Mesenchymal stem cell (in vitro differentiated cells and primary cell): ENCODE measurements around the gene ABTB2.

Experiments used
- DNase-seq: peaks from one replicate; pipeline ENCODE4 v3.0.0-alpha.2; 2013
- H2AFZ ChIP-seq: one replicate; pipeline ENCODE4 v1.6.1; 2013; ENCODE audit warnings: low read depth, mild to moderate bottlenecking, control low read depth, inconsistent platforms, low read length, moderate library complexity
- H2AK5ac ChIP-seq: 2 replicates; pipeline ENCODE4 v1.6.1; 2013; ENCODE audit warnings: low read length, moderate library complexity, mild to moderate bottlenecking, inconsistent platforms; ENCODE audit not compliant: severe bottlenecking
- H2BK120ac ChIP-seq: one replicate; pipeline ENCODE4 v1.6.1; 2013; ENCODE audit warnings: low read depth, mild to moderate bottlenecking, inconsistent platforms, low read length, moderate library complexity
- H2BK12ac ChIP-seq, 2 experiments: one replicate each; pipeline ENCODE4 v1.6.1; 2013; ENCODE audit warnings: inconsistent platforms in 2 of 2, low read length in 2 of 2, mild to moderate bottlenecking in 2 of 2, moderate library complexity in 2 of 2, control low read depth in 1 of 2
- H2BK15ac ChIP-seq: one replicate; pipeline ENCODE4 v1.6.1; 2013; ENCODE audit warnings: mild to moderate bottlenecking, low read depth, inconsistent platforms; ENCODE audit not compliant: poor library complexity, severe bottlenecking
- H2BK5ac ChIP-seq: 2 replicates; pipeline ENCODE4 v1.6.1; 2013; ENCODE audit warnings: low read depth, mild to moderate bottlenecking, low read length, control low read depth, inconsistent platforms; ENCODE audit not compliant: poor library complexity, severe bottlenecking
- H3K14ac ChIP-seq, 2 experiments: one replicate each; pipeline ENCODE4 v1.6.1; 2013; ENCODE audit warnings: inconsistent platforms in 2 of 2, low read length in 2 of 2, control low read depth in 1 of 2, mild to moderate bottlenecking in 1 of 2, moderate library complexity in 1 of 2
- H3K18ac ChIP-seq, 2 experiments: one replicate each; pipeline ENCODE4 v1.6.1; 2013; ENCODE audit warnings: inconsistent platforms in 2 of 2, low read length in 2 of 2, control low read depth in 1 of 2, low read depth in 1 of 2, mild to moderate bottlenecking in 1 of 2
- H3K23ac ChIP-seq, 2 experiments: one replicate each; pipeline ENCODE4 v1.6.1; 2013; ENCODE audit warnings: inconsistent platforms in 2 of 2, low read length in 2 of 2, mild to moderate bottlenecking in 2 of 2, moderate library complexity in 2 of 2, control low read depth in 1 of 2
- H3K27ac ChIP-seq: 2 replicates; pipeline ENCODE4 v1.5.1; 2013; ENCODE audit warnings: mild to moderate bottlenecking, moderate library complexity, low read length, control low read depth, inconsistent platforms; ENCODE audit not compliant: poor library complexity, severe bottlenecking
- H3K27me3 ChIP-seq, 2 experiments: 2 replicates each; pipeline versions ENCODE4 v1.6.1 to v1.7.0; 2013; ENCODE audit warnings: low read length in 2 of 2, mild to moderate bottlenecking in 2 of 2, moderate library complexity in 2 of 2, control low read depth in 1 of 2, inconsistent platforms in 1 of 2; ENCODE audit not compliant: control insufficient read depth in 1 of 2, insufficient read depth in 1 of 2
- H3K36me3 ChIP-seq, 2 experiments: 2 replicates each; pipeline versions ENCODE4 v1.6.1 to v1.7.0; 2013; ENCODE audit warnings: low read length in 2 of 2, control low read depth in 1 of 2, inconsistent platforms in 1 of 2, low read depth in 1 of 2, mild to moderate bottlenecking in 1 of 2; ENCODE audit not compliant: insufficient read depth in 2 of 2, control insufficient read depth in 1 of 2
- H3K4ac ChIP-seq, 2 experiments: one replicate each; pipeline ENCODE4 v1.6.1; 2013; ENCODE audit warnings: inconsistent platforms in 2 of 2, low read length in 2 of 2, mild to moderate bottlenecking in 2 of 2, moderate library complexity in 2 of 2, control low read depth in 1 of 2, low read depth in 1 of 2
- H3K4me1 ChIP-seq: 2 replicates; pipeline ENCODE4 v1.6.1; 2013; ENCODE audit warnings: low read depth, low read length, control low read depth; ENCODE audit not compliant: control insufficient read depth, insufficient read depth
- H3K4me2 ChIP-seq: 2 replicates; pipeline ENCODE4 v1.6.1; 2013; ENCODE audit warnings: low read length, mild to moderate bottlenecking, inconsistent platforms; ENCODE audit not compliant: poor library complexity, severe bottlenecking
- H3K4me3 ChIP-seq, 2 experiments: 2 replicates each; pipeline versions ENCODE4 v1.5.1 to v1.7.0; 2013; ENCODE audit warnings: low read length in 2 of 2, mild to moderate bottlenecking in 2 of 2, control low read depth in 1 of 2, low read depth in 1 of 2; ENCODE audit not compliant: insufficient read depth in 1 of 2
- H3K79me1 ChIP-seq: replicated peaks from 2 replicates; pipeline ENCODE4 v1.6.1; 2013; ENCODE audit warnings: mild to moderate bottlenecking, control low read depth, low read length, inconsistent platforms; ENCODE audit not compliant: poor library complexity, severe bottlenecking
- H3K9ac ChIP-seq: 2 replicates; pipeline ENCODE4 v1.7.0; 2013; ENCODE audit warnings: mild to moderate bottlenecking, low read length, moderate library complexity
- H3K9me3 ChIP-seq: 2 replicates; pipeline ENCODE4 v1.7.0; 2013; ENCODE audit warnings: mild to moderate bottlenecking, low read length; ENCODE audit not compliant: control insufficient read depth
- H4K8ac ChIP-seq: one replicate; pipeline ENCODE4 v1.6.1; 2013; ENCODE audit warnings: inconsistent platforms, mild to moderate bottlenecking, low read length, moderate library complexity
- H4K91ac ChIP-seq: one replicate; pipeline ENCODE4 v1.6.1; 2013; ENCODE audit warnings: mild to moderate bottlenecking, low read length, inconsistent platforms
- WGBS: methylation state at CpG from one replicate; pipeline ENCODE4 v1.1.7; 2013; ENCODE audit warnings: mixed read lengths; 5-methylcytosine and 5-hydroxymethylcytosine counted together

The ABTB2 gene

GRCh38 chr11:34305780-34306179 is 52.0 kb downstream of the ABTB2 start:
- no peak overlapping the region for H2BK120ac ChIP-seq
- H3K14ac ChIP-seq, result no peak overlapping the region
- H4K91ac ChIP-seq, result no peak overlapping the region
- H3K9ac ChIP-seq, result no peak overlapping the region
- H3K79me1 ChIP-seq, result peaks cover 24% of the 10 kb centered on the region
- no peak for DNase-seq
- no peak overlapping the region for H3K4me3 ChIP-seq
- no peak overlapping the region for H3K18ac ChIP-seq
- no CpG with 5 or more reads among the region's 1 CpG for WGBS
- no peaks in the 10 kb centered on the region for H3K9me3 ChIP-seq
- H3K27me3 ChIP-seq, result peaks cover 0 to 5% of the 10 kb centered on the region in 2 experiments
- peaks cover 21% of the 10 kb centered on the region for H3K4me1 ChIP-seq
- no peak overlapping the region for H2AFZ ChIP-seq
- H3K36me3 ChIP-seq, result no peaks in the 10 kb centered on the region
- no peak overlapping the region for H3K4me2 ChIP-seq
- no peak overlapping the region for H4K8ac ChIP-seq
- no peak overlapping the region for H2BK12ac ChIP-seq
- H2AK5ac ChIP-seq, result no peak overlapping the region
- no peak overlapping the region for H3K27ac ChIP-seq
- no peak overlapping the region for H2BK15ac ChIP-seq
- H3K4ac ChIP-seq, result no peak overlapping the region
- H2BK5ac ChIP-seq, result no peak overlapping the region
- no peak overlapping the region for H3K23ac ChIP-seq

DNA sequence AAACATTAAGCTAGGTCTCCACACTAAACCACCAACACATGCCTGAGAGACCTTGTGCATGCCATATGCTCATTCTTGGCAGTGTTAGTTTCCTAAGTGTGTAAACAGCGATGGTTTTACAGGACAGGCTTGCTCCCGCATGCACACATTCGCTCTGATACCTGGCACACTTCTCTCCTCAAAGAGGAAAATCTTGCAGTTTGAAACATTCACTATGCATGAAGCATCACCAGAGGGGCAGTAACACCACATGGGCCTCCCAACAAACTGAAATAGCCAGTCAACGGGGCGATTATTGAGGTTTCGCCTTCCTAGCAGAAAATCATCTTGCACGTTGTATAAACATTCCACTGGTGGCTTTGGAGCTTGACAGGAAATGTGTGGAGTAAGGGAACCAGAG is 52.6 kb downstream of the ABTB2 start:
- Histone ChIP-seq H3K14ac (no peak overlapping the region), H3K18ac (no peak overlapping the region), H3K79me1 (peaks cover 19% of the 10 kb centered on the region), H3K23ac (no peak overlapping the region), H3K4me1 (peaks cover 21% of the 10 kb centered on the region), H2BK120ac (no peak overlapping the region), H2AK5ac (no peak overlapping the region), H3K27ac (no peak overlapping the region), H3K27me3 (peaks cover 0 to 5% of the 10 kb centered on the region in 2 experiments), H2BK15ac (no peak overlapping the region), H4K91ac (no peak overlapping the region), H3K4ac (no peak overlapping the region), H3K9me3 (no peaks in the 10 kb centered on the region), H2BK5ac (no peak overlapping the region), H4K8ac (no peak overlapping the region), H3K4me3 (no peak overlapping the region), H3K36me3 (no peaks in the 10 kb centered on the region), H3K4me2 (no peak overlapping the region), H2AFZ (no peak overlapping the region), H2BK12ac (no peak overlapping the region), H3K9ac (no peak overlapping the region)
- WGBS, result 72% methylated on average over 7 of the region's 7 CpGs
- DNase-seq, result no peak

DNA sequence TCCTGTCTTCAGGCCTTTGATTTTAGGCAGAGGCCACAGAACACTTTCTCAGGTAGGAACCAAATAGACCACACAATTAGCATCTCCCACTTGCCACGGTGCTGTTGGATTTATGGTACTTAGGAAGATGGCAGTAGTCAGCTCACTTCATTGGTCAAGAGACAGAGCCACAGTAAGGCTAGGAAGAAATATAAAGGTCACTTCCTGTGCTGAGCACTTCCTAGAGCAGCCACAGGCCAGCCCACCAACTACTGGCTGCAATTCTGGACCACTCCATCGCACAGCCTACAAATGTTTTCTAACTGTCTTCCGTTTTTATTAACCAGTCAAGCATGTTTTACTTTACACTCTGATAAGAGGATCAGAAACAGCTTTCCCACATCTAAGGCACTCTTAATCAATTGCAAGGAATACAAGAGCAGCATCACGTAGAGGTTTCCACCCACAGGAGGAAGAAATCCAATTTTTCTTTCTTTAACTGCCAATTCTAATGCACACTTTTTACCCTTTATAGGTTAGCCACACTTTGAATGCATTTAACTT is 54.7 kb downstream of the ABTB2 start:
- H2AFZ ChIP-seq, result no peak overlapping the region
- peak overlapping the region; percentile 94 for H3K27ac ChIP-seq
- no peak overlapping the region for H4K8ac ChIP-seq
- H3K9me3 ChIP-seq, result no peaks in the 10 kb centered on the region
- peak overlapping the region; percentile 91 for H2BK5ac ChIP-seq
- H2BK15ac ChIP-seq, result no peak overlapping the region
- no peaks in the 10 kb centered on the region for H3K27me3 ChIP-seq
- peak overlapping the region; percentile 17 for H3K4me2 ChIP-seq
- H2BK12ac ChIP-seq, result no peak overlapping the region
- H2BK120ac ChIP-seq, result no peak overlapping the region
- H4K91ac ChIP-seq, result no peak overlapping the region
- no peaks in the 10 kb centered on the region for H3K36me3 ChIP-seq
- peak; percentile 11 for DNase-seq
- H3K79me1 ChIP-seq, result peaks cover 17% of the 10 kb centered on the region
- no peak overlapping the region for H3K4ac ChIP-seq
- H3K23ac ChIP-seq, result no peak overlapping the region
- H3K4me1 ChIP-seq, result peaks cover 19% of the 10 kb centered on the region
- H3K14ac ChIP-seq, result no peak overlapping the region
- no peak overlapping the region for H3K4me3 ChIP-seq
- H3K18ac ChIP-seq, result no peak overlapping the region
- H3K9ac ChIP-seq, result no peak overlapping the region
- H2AK5ac ChIP-seq, result peak overlapping the region; percentile 97
- WGBS, result 75% methylated on average over 3 of the region's 4 CpGs

- no peak overlapping the region for H3K4ac ChIP-seq
- H2BK5ac ChIP-seq, result peak overlapping the region; percentile 91
- H3K4me3 ChIP-seq, result no peak overlapping the region
- H3K27ac ChIP-seq, result peak overlapping the region; percentile 94
- H3K23ac ChIP-seq, result no peak overlapping the region
- no peak overlapping the region for H4K91ac ChIP-seq
- H2BK15ac ChIP-seq, result no peak overlapping the region
- no peaks in the 10 kb centered on the region for H3K36me3 ChIP-seq
- H3K18ac ChIP-seq, result no peak overlapping the region
- no peaks in the 10 kb centered on the region for H3K27me3 ChIP-seq
- peak overlapping the region; percentile 97 for H2AK5ac ChIP-seq
- no peaks in the 10 kb centered on the region for H3K9me3 ChIP-seq
- no peak overlapping the region for H2AFZ ChIP-seq
- peak overlapping the region; percentile 17 for H3K4me2 ChIP-seq
- H2BK120ac ChIP-seq, result no peak overlapping the region
- H3K79me1 ChIP-seq, result peaks cover 17% of the 10 kb centered on the region
- WGBS, result 83% methylated on average over 2 of the region's 4 CpGs
- H3K9ac ChIP-seq, result no peak overlapping the region
- peaks cover 19% of the 10 kb centered on the region for H3K4me1 ChIP-seq
- no peak overlapping the region for H2BK12ac ChIP-seq
- DNase-seq, result peak; percentile 92
- H4K8ac ChIP-seq, result no peak overlapping the region
- no peak overlapping the region for H3K14ac ChIP-seq
Measured at GRCh38 chr11:34302046-34302921, 55.5 kb downstream of the ABTB2 start.
